Endothelial cell of umbilical vein (primary cell): ENCODE results near the gene KPNB1. TPM values are rescaled to one million over a fixed set of nuclear protein-coding genes. Genes with fewer than 3 reads are reported as not detected.

Source experiments
- BruUV-seq: library from RNA; stranded (reverse); fragments of 400-500 nt; replicated peaks from 2 replicates; lab custom pipeline; 2021; lab: Mats Ljungman, UMichigan
- CTCF ChIA-PET: fragments of 300-600, 350-600 bp; sonication (Branson Sonifier 250); formaldehyde crosslinking; loops from one replicate; lab custom pipeline; 2021; ENCODE audit warnings: antibody characterized with exemption, inconsistent platforms; lab: Charles Lee
- POLR2A ChIA-PET: fragments of 300-600, 350-600 bp; sonication (Branson Sonifier 250); formaldehyde crosslinking; loops from one replicate; lab custom pipeline; 2021; ENCODE audit warnings: antibody characterized with exemption, inconsistent platforms; lab: Charles Lee
- DNase-seq: peaks from one replicate; pipeline ENCODE4 v3.0.0-alpha.2; 2011; ENCODE audit warnings: low read depth, low spot score
- FAIRE-seq: peaks from 2 replicates; lab custom pipeline; 2011; peaks lifted over from hg19 to GRCh38; lab: Jason Lieb, UNC
- H2AFZ ChIP-seq: 2 replicates; pipeline ENCODE4 v1.6.0; 2012; ENCODE audit warnings: low read depth, low read length, control low read depth, inconsistent platforms
- H3K27ac ChIP-seq: 2 replicates; pipeline ENCODE4 v1.5.1; 2011; ENCODE audit warnings: low read depth, mild to moderate bottlenecking, control low read depth, low read length, moderate library complexity; ENCODE audit not compliant: insufficient read depth
- H3K27me3 ChIP-seq, 2 experiments: 2 replicates each; pipeline versions ENCODE4 v1.6.0 to v1.6.1; 2011; ENCODE audit warnings: low read length in 2 of 2, mixed read lengths in 1 of 2; ENCODE audit not compliant: control insufficient read depth in 2 of 2, insufficient read depth in 2 of 2
- H3K36me3 ChIP-seq, 2 experiments: 2 replicates in 1 of 2; 3 replicates in 1 of 2; pipeline ENCODE4 v1.5.1; 2011; ENCODE audit warnings: low read length in 2 of 2, mild to moderate bottlenecking in 1 of 2, moderate library complexity in 1 of 2; ENCODE audit not compliant: control insufficient read depth in 2 of 2, insufficient read depth in 2 of 2; ENCODE audit errors: extremely low read depth in 1 of 2
- H3K4me1 ChIP-seq: 3 replicates; pipeline ENCODE4 v1.5.1; 2011; ENCODE audit warnings: mild to moderate bottlenecking, low read length; ENCODE audit not compliant: control insufficient read depth, insufficient read depth; ENCODE audit errors: extremely low read depth
- H3K4me2 ChIP-seq: 2 replicates; pipeline ENCODE4 v1.6.1; 2011; ENCODE audit warnings: low read length, control low read depth, mixed read lengths; ENCODE audit not compliant: insufficient read depth
- H3K4me3 ChIP-seq, 3 experiments: fragments of 200-600 bp in 1 of 3; sonication (generic), shearing (Covaris generic) in 1 of 3; replicated peaks in 1 of 3; 2 replicates each; pipeline ENCODE4 v1.5.1; 2011 to 2016; ENCODE audit warnings: control low read depth in 3 of 3, low read length in 3 of 3, mild to moderate bottlenecking in 2 of 3, inconsistent platforms in 1 of 3, low read depth in 1 of 3, moderate library complexity in 1 of 3; ENCODE audit not compliant: insufficient read depth in 1 of 3
- H3K79me2 ChIP-seq: 2 replicates; pipeline ENCODE4 v1.6.0; 2012; ENCODE audit warnings: low read length, inconsistent platforms; ENCODE audit not compliant: control insufficient read depth, insufficient read depth
- H3K9ac ChIP-seq: replicated peaks from 2 replicates; pipeline ENCODE3; 2011; ENCODE audit warnings: low read length, control low read depth; ENCODE audit not compliant: insufficient read depth; ENCODE audit errors: extremely low read depth
- H3K9me1 ChIP-seq: replicated peaks from 3 replicates; pipeline ENCODE4 v1.6.0; 2011; ENCODE audit warnings: mild to moderate bottlenecking, low read length; ENCODE audit not compliant: control insufficient read depth, insufficient read depth; ENCODE audit errors: extremely low read depth
- H3K9me3 ChIP-seq: replicated peaks from 2 replicates; pipeline ENCODE4 v1.5.1; 2012; ENCODE audit warnings: low read length, inconsistent platforms; ENCODE audit not compliant: control insufficient read depth, insufficient read depth
- H4K20me1 ChIP-seq: replicated peaks from 2 replicates; pipeline ENCODE3; 2011; ENCODE audit warnings: mild to moderate bottlenecking, low read length; ENCODE audit not compliant: control insufficient read depth, insufficient read depth; ENCODE audit errors: extremely low read depth
- CTCF ChIP-seq, 2 donors: IDR thresholded peaks; 1 replicate in 1 of 2; 2 replicates in 1 of 2; pipeline ENCODE4 v1.5.1; 2011; ENCODE audit warnings: low read length in 2 of 2, mild to moderate bottlenecking in 2 of 2, moderate library complexity in 2 of 2, control low read depth in 1 of 2, inconsistent platforms in 1 of 2, low read depth in 1 of 2; ENCODE audit not compliant: insufficient read depth in 1 of 2; ENCODE audit errors: extremely low read depth in 1 of 2
- EZH2 ChIP-seq: IDR thresholded peaks from 2 replicates; pipeline ENCODE4 v1.6.1; 2012; ENCODE audit warnings: borderline replicate concordance, low read depth, mild to moderate bottlenecking, moderate library complexity, low read length, inconsistent platforms; ENCODE audit not compliant: severe bottlenecking
- FOS ChIP-seq: IDR thresholded peaks from 2 replicates; pipeline ENCODE4 v1.6.1; 2011; ENCODE audit warnings: mild to moderate bottlenecking, low read length, moderate library complexity, borderline replicate concordance; ENCODE audit not compliant: insufficient read depth
- GATA2 ChIP-seq: IDR thresholded peaks from 2 replicates; pipeline ENCODE4 v1.7.0; 2011; ENCODE audit warnings: low read depth, mild to moderate bottlenecking, moderate library complexity, mixed read lengths, low read length; ENCODE audit not compliant: insufficient read length, insufficient read depth
- JUN ChIP-seq: IDR thresholded peaks from 2 replicates; pipeline ENCODE4 v1.6.1; 2011; ENCODE audit warnings: borderline replicate concordance, low read depth; ENCODE audit not compliant: insufficient read length, insufficient read depth
- MYC ChIP-seq: IDR thresholded peaks from one replicate; pipeline ENCODE4 v1.6.1; 2011; ENCODE audit warnings: mild to moderate bottlenecking, low read depth, low read length
- POLR2A ChIP-seq: IDR thresholded peaks from 2 replicates; pipeline ENCODE4 v1.6.1; 2012; ENCODE audit warnings: low read depth, mild to moderate bottlenecking, control low read depth, low read length
- POLR2AphosphoS5 ChIP-seq: IDR thresholded peaks from 2 replicates; pipeline ENCODE4 v1.6.1; 2012; ENCODE audit warnings: low read depth, mild to moderate bottlenecking, control low read depth, low read length, moderate library complexity; ENCODE audit not compliant: insufficient read depth
- dilution Hi-C: fragments of 300-500 bp; cut with MboI; formaldehyde crosslinking; loops from one replicate; pipeline ENCODE4 v1.15.0; 2019; ENCODE audit warnings: low sequenced_read_pairs; ENCODE audit not compliant: extremely low pct_ligation_motif_present
- intact Hi-C: fragments of 100-400 bp; cut with micrococcal nuclease; formaldehyde crosslinking; loops from one replicate; pipeline ENCODE4 v1.10.0; 2022
- polyA plus RNA-seq, 4 experiments: library from polyadenylated mRNA; depleted of rRNA in 3 of 4; stranded (reverse) in 3 of 4; unstranded in 1 of 4; fragments of >200 nt; gene quantifications; 2 replicates each; pipeline versions ENCODE4 v1.2.1 to v1.2.3, GENCODE V29; 2011 to 2012; ENCODE audit warnings: missing spikeins in 1 of 4
- total RNA-seq: library from RNA; stranded (reverse); gene quantifications from 2 replicates; pipeline ENCODE4 v1.2.3, GENCODE V29; 2021
- TF ChIP-seq, protein P1 (sequence below): IDR thresholded peaks from 2 replicates; pipeline ENCODE4 v1.6.1; 2011; ENCODE audit not compliant: insufficient read depth, insufficient read length

Gene KPNB1
- total and polyA plus RNA-seq, 2 donors (not counting 3 experiments of a cell fraction or from before 2014, with no cell fraction given): 119 to 495 TPM

GRCh38 chr17:47624727-47625068, 25.0 kb upstream of the KPNB1 start:
- no peaks in the 10 kb centered on the region for H3K9me1 ChIP-seq
- no peak for TF ChIP-seq FOS
- TF ChIP-seq POLR2A: no peak
- no peak for TF ChIP-seq JUN
- no peak for TF ChIP-seq GATA2
- TF ChIP-seq POLR2AphosphoS5: no peak
- TF ChIP-seq EZH2: no peak
- no peak for TF ChIP-seq MYC
- TF ChIP-seq, protein P1, sequence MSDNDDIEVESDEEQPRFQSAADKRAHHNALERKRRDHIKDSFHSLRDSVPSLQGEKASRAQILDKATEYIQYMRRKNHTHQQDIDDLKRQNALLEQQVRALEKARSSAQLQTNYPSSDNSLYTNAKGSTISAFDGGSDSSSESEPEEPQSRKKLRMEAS: no peak
- TF ChIP-seq CTCF (IDR thresholded peaks at IDR 0.05; ENCODE audit: extremely low read depth in 1 of 2, insufficient read depth in 1 of 2, low read depth in 1 of 2, low read length in 2 of 2): no peak
- dilution Hi-C loops: no loop called here
- H3K27me3 ChIP-seq: no peaks in the 10 kb centered on the region
- DNase-seq (no peak), FAIRE-seq (no peak)
- intact Hi-C loops: no loop called here
- ChIA-PET POLR2A (interaction anchor here (0.6 to 1.8 kb wide), 2 partner anchors 24 to 361 kb away, joined by 4 to 8 read pairs; partner anchors contain the start of gene KPNB1), CTCF (interaction anchor here (1.7 kb wide), 1 partner anchor 9 kb away, joined by 8 read pairs; no protein-coding TSS in a partner anchor)
- H3K4me3 ChIP-seq: no peak overlapping the region
- H3K4me2 ChIP-seq: no peak overlapping the region
- H3K27ac ChIP-seq: no peak overlapping the region
- no peaks in the 10 kb centered on the region for H3K9me3 ChIP-seq
- H3K9ac ChIP-seq: no peak overlapping the region
- no peaks in the 10 kb centered on the region for H3K79me2 ChIP-seq
- H2AFZ ChIP-seq: no peak overlapping the region
- H4K20me1 ChIP-seq: no peaks in the 10 kb centered on the region
- no TSS peak for BruUV-seq
- H3K36me3 ChIP-seq: peaks cover 5 to 6% of the 10 kb centered on the region in 2 experiments
- peaks cover 23% of the 10 kb centered on the region for H3K4me1 ChIP-seq
